Measurements from ENCODE around the gene PSME1.

Gene PSME1

GRCh38 chr14:24130717-24131548, 5.1 kb upstream of the PSME1 start:
- no peak for DNase-seq

GRCh38 chr14:24131549-24131966, 4.4 kb upstream of the PSME1 start:
- no peak for DNase-seq

DNA sequence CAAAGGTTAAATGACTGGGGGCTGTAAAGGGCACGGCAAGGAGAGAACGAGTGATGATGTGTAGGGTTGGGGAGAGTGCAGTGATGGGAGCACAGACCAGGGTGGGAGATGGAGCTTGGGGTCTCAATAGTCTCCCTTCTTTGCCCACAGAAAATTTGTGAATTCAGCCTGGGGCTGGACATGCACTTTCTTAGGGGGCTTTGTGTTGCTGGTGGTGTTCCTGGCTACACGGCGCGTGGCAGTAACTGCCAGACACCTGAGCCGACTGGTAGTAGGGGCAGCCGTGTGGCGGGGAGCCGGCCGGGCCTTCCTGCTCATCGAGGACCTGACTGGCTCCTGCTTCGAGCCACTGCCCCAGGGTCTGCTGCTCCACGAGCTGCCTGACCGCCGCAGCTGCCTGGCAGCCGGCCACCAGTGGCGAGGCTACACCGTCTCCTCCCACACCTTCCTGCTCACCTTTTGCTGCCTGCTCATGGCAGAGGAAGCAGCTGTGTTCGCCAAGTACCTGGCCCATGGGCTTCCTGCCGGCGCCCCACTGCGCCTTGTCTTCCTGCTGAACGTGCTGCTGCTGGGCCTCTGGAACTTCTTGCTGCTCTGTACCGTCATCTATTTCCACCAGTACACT, 3.8 kb upstream of the PSME1 start:
- no peak for DNase-seq

- no peak for DNase-seq
These were observed 3.0 kb upstream of the PSME1 start for GRCh38 chr14:24132976-24133375.

DNA sequence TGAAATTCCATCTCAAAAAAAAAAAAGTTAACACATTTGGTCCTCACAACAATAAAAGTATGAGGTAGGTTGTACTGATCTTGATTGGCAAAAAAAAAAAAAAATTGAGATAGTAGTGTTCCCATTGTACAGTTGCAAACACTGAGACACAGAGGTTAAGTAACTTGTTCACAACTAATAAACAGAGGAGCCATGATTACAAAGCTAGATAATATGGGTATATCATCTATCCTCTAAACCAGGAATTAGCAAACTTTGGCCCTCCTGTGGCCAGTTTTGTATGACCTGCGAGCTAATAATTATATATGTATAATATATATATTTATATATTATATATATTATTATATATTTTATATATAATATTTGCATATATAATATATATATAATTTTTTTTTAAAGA, 2.3 kb upstream of the PSME1 start:
- no peak for DNase-seq

DNA sequence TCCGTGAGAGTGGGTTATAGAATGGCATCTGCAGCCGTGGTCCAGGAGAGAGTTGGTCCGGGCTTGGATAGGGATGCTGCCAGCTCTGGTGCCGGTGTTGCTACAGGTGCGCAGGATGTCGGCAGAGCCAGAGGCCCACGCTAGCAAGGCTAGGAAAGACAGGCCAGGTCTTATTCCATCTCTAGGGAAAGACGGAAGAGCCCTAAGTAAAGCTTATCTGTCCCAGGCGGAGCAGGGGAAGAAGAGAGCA, 485 bp upstream of the PSME1 start:
- DNase-seq: no peak

- no peak for DNase-seq
These were observed 912 bp downstream of the PSME1 start for GRCh38 chr14:24136684-24137528.

DNA sequence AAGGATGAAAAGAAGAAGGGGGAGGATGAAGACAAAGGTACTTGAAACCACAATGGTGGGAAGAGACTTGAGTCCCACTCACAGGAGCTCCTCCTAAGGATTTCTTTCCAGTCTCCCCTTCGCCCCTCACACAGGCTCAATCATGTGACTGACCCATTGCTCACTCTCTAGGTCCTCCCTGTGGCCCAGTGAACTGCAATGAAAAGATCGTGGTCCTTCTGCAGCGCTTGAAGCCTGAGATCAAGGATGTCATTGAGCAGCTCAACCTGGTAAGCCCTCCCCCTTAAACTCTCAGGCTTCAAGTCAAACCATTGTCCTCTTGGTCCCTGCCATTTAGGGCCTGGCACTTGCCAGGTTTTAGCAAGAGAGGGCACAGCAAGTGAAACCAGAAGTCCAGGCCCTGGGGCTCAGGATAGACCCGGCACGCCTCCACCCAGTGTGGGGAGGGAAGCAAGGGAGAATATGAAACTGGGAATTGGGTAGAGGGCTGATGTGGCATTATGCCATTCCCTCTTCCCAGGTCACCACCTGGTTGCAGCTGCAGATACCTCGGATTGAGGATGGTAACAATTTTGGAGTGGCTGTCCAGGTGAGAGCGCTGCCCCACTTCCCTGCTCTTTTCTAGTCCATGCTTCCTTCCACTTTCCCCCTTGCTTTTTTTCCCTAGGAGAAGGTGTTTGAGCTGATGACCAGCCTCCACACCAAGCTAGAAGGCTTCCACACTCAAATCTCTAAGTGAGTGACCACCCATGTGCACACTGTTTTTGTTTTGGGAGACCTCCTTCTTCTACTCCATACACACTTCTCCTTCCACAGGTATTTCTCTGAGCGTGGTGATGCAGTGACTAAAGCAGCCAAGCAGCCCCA, 1.8 kb downstream of the PSME1 start:
- no peak for DNase-seq

GRCh38 chr14:24138396-24139271, 2.6 kb downstream of the PSME1 start:
- no peak for DNase-seq

DNA sequence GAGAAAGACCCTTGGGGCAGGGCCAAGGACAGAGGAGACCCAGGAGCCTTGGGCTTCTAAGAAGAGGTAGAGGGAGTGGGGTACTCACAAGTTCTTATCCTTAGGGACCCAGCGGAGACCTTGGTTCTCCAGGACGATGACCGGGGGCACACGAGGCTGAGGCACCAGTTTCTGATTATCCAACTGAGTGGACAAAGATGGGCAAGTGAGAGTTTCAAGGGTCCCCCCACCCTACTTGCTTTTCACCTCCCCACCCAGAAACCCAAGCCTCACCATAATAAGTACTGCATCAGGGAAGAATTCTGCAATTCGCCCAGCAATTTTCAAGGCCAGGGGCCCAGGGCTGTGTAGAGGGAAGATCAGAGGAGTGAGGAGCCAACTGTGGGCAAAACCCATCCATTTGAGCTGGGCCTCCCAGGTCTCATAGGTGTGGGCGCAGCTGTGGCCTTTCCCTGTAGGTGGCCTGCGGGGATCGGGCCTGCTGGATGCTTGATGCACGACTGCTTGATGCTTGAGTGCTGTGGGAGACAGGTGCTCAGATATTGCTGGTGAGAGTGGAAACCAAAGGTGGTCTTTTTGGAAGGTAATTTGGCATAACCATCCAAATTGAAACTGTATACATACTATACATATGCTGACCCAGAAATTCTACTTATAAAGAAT, 3.4 kb downstream of the PSME1 start:
- DNase-seq: no peak

DNA sequence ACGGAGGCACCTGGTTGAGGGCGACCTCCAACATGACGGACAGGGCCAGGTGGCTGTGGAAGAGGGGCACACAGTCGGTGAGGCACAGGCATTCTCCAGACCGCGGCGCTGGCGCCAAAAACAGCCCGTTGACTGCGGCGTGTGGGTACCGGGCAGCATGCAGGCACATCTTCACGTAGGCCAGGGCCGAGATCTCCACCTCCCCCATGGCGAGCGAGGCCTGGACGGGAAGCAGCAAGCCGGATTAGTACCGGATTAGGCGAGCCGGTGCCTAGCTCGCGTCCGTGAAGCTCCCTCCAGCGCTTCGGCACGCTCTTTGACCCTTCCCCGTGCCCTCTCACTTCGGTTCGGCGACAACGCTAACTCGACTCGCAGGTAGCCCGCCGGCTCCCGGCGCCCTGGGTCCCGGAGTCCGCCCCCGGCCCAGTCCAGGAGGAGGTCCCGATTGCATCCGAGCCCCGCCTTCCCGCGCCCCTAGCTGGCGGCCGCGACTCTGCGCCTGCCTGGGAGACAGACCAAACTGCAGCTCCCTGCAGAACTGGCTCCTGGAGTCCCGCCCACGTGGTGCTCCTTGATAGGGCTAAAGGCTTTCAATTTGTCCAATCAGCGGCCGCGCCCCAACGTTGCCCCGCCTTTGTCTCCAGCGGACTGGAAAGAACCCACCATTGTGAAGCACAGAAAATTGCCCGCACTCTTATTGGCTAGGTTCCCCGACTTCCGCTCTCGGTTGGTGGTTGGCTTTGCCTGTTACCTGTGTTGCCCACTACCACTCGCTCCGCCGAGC, 5.3 kb downstream of the PSME1 start, which contains the start of gene EMC9:
TSS of gene EMC9 (minus strand) at position 495 of the 784 bp plus-strand sequence. CDS start at position 208, 287 bp downstream.
- peak; percentile 98 for DNase-seq

DNA sequence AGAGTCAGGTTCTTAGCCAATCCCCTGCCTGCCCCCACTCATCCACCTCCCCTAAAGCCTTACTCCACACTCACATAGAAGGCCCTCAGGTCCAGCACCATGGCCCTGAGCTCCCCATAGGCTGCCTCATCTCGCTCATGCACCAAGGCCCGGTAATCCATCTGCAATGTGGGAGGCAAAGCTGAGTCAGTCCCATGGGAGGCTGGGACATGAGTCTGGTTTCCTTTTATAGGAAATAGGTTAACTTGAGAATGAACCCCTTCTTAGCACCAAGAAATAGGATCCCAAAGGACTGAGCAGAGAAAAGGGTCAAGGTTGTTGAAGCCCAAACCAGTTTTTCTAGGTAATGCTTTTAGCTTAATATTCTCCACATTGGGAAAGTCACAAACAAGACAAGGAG, 7.5 kb downstream of the PSME1 start:
- DNase-seq: no peak

GRCh38 chr14:24144451-24144850, 8.5 kb downstream of the PSME1 start:
- DNase-seq: no peak

DNA sequence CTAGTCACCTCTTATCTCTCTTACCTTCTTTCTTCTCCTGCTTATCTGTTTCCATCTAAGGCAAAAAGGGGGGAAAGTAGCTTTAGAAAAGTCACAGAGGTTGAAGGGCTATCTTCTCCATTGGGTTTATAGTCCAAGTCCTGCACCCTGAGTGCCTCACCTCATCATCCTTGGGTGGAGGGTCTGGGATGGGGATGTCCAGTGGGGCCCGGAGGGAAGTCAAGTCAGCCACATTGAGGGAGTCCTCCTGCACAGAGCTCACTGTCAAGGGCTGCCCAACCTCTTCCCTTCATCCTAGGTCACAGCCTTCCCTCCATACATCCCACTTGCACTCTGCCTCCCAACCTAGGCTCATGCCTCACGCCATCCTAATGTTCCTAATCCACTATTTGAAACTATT, 9.2 kb downstream of the PSME1 start:
- DNase-seq: no peak

DNA sequence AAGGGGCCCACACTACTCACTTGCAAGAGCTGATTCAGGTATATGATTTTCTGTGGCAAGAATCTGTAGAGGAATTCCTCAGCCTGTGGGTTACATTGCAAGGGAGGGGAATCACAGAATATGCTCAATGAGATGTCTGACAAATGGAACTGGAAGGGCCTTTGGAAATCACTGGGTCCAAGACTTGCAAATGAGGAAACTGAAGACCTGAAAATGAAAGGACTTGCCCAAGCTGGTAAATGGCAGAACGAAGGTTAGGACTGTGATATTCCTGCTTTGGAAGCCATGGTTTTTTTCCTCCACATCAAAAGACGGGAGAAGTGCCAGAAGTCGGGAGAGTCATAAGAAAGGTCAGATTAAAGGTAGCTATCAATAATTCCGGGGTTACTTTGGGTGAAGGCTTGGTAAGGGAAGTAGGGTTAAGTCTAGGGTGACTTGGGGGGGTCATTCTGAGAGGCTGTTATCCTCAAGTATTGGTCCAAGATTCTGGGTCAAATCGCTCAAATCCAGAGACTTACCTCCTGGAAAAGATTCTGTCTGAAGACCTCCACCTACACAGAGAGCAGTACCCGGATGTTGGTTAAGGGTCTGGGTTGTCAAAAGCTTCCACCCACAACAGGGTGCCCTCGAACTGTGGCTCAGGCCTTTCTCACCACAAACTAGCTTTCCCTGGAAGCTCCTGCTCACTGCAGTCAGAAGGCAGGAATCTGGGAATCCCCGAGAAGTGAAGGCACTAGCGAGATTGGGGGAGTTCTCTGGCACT, 9.9 kb downstream of the PSME1 start:
- no peak for DNase-seq

DNA sequence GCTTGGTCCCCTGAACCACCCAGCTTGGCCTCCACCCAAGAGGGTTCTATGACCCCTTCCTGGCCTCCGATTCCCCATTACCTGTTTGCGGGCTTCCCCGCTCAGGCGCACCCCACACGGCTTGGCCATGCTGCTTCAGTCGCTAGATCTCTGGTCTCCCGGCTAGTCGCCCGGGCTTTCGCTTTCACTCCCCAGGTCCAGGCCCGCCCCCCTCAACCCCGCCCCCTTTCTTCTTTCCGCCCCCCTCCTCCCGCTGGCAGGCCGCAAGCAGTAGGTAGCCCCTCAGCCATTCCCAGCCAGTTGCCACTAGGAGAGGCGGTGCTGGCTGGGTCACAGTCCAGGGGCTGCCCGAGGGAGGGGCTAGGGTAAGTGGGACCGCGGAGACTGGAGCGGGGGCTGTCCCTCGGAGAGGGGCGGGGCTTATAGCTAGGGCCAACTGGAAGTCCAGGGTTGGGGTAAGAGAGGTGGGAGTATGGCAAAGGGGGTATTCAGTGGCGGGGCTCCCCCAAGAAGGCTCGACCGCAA, 10.5 kb downstream of the PSME1 start, which contains the start of gene PSME2:
TSS of gene PSME2 (minus strand) at position 158 of the 525 bp plus-strand sequence. CDS start at position 129, 29 bp downstream.
- peak; percentile 97 for DNase-seq

DNA sequence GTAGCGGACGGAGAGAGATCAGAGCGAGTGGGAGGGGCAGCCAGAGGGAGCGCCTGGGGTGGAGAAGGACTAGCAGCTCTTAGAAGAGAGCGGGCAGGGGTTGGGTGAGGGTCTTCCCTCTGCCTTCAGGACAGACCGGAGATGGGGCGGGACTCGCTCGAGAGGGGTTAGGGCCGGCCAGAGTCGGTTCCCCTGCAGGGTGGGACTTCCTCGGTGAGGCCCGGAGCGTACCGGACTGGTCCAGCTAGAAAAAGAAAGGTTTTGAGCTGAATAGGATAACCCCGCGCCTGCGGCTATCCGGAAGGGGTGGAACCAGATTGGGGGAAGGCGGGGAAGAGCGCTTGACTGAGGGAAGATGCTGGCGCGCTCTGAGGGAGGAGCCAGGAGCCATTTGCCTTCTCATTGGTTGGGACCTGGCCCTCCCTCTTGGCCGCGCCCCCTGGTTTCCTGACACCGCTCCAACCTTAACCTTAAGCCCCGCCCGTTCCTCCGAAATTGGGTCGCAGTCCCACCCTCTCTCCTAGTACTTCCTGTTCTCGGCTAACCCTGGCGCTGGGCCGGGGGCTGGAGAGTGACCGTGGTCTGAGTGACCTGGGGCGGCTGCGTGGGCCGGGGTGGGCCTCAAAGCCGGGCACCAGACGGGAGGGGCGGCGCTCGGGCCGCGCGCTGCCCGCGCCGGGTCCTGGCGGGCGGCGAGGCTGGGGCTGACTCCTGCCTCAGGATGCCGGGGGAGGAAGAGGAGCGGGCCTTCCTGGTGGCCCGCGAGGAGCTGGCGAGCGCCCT, 11.2 kb downstream of the PSME1 start, which contains the start of gene RNF31:
TSS of gene RNF31 (plus strand) at position 521 of the 783 bp plus-strand sequence. CDS start at position 722, 201 bp downstream.
- DNase-seq: peak; percentile 97

All from GDM1 (cell line).